G401 (cell line): Measurements from ENCODE around the gene ESAM. TPM values are rescaled to one million over a fixed set of nuclear protein-coding genes. Genes with fewer than 3 reads are reported as not detected.

Source experiments
- total RNA-seq: library from RNA; depleted of rRNA; stranded (reverse); fragments of >200 nt; shearing (Covaris generic); gene quantifications from 2 replicates; pipeline ENCODE4 v1.2.3, GENCODE V29; 2014; rRNA removed

The ESAM gene
- total RNA-seq, 1 experiment from 2014 or later: not detected

Other genes starting within 250 kb of the ESAM start
- gene OR8B12, start 218.6 kb downstream of the ESAM start, total RNA-seq: not detected in 2 replicates
- not detected in 2 replicates for gene OR8A1, start 192.3 kb downstream of the ESAM start, total RNA-seq
- gene PANX3, start 150.9 kb downstream of the ESAM start, total RNA-seq: not detected in 2 replicates
- gene TBRG1, start 139.4 kb downstream of the ESAM start, total RNA-seq: 8.7 and 13.0 TPM in 2 replicates
- gene SIAE, start 88.6 kb downstream of the ESAM start, total RNA-seq: 3.8 and 5.9 TPM in 2 replicates
- gene SPA17, start 88.4 kb downstream of the ESAM start, total RNA-seq: 28.8 and 36.9 TPM in 2 replicates
- 1.5 TPM in 1 of 2 replicates, not detected in the other for gene NRGN, start 22.3 kb downstream of the ESAM start, total RNA-seq
- not detected in 2 replicates for gene VSIG2, start 10.0 kb downstream of the ESAM start, total RNA-seq
- 12.2 and 13.5 TPM in 2 replicates for gene MSANTD2, start 38.1 kb upstream of the ESAM start, total RNA-seq
- 8.1 and 12.3 TPM in 2 replicates for gene ROBO3, start 103.1 kb upstream of the ESAM start, total RNA-seq
- not detected in 2 replicates for gene ROBO4, start 135.6 kb upstream of the ESAM start, total RNA-seq
- not detected in 2 replicates for gene HEPN1, start 157.0 kb upstream of the ESAM start, total RNA-seq
- not detected in 2 replicates for gene HEPACAM, start 173.8 kb upstream of the ESAM start, total RNA-seq
- gene CCDC15, start 191.9 kb upstream of the ESAM start, total RNA-seq: 2.6 and 3.8 TPM in 2 replicates